Neural cell (in vitro differentiated cells): ENCODE measurements around the gene BNC2.

Experiments
- EZH2 ChIP-seq: fragments of 200-600, 300-800 bp; shearing (Covaris generic), sonication (generic); IDR thresholded peaks from 2 replicates; pipeline ENCODE4 v1.6.1; 2014; ENCODE audit warnings: antibody characterized with exemption, low read length, borderline replicate concordance, mild to moderate bottlenecking; ENCODE audit not compliant: insufficient read depth, poor library complexity, severe bottlenecking
- TF ChIP-seq, protein P1 (sequence below): IDR thresholded peaks from 2 replicates; pipeline ENCODE4 v1.6.1; 2012; ENCODE audit warnings: borderline replicate concordance
- TF ChIP-seq, protein P2 (sequence below): fragments of 450-650 bp; IDR thresholded peaks from 2 replicates; pipeline ENCODE4 v1.5.1; 2014; ENCODE audit warnings: antibody characterized with exemption, mild to moderate bottlenecking, moderate library complexity; ENCODE audit not compliant: poor library complexity, severe bottlenecking

DNA sequence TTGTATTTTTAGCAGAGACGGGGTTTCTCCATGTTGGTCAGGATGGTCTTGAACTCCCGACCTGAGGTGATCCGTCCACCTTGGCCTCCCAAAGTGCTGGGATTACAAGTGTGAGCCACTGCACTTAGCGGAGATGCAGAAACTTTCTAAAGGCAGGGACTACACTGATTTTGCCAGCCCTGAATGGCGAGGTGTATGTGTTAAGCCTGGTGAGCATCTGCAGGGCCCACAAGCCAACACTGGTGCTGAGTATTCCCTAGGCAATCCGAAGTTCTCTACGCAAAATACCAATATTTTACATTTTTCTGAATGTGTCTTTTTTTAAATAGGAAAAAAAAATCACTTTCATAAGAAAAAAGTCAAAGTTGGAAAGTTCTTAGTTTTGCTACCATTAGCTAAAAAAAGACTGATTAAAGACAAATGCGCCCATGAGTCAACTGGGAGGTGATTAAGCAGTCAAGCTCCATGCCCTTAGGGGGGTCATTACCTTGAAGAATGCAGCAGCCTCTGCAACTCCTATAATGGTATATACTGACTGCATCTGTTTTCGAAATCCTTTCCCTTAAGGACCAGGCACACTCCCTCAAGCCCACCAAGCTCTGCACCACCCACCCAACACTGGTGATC is 502.8 kb downstream of the BNC2 start:
- TF ChIP-seq, protein P1, sequence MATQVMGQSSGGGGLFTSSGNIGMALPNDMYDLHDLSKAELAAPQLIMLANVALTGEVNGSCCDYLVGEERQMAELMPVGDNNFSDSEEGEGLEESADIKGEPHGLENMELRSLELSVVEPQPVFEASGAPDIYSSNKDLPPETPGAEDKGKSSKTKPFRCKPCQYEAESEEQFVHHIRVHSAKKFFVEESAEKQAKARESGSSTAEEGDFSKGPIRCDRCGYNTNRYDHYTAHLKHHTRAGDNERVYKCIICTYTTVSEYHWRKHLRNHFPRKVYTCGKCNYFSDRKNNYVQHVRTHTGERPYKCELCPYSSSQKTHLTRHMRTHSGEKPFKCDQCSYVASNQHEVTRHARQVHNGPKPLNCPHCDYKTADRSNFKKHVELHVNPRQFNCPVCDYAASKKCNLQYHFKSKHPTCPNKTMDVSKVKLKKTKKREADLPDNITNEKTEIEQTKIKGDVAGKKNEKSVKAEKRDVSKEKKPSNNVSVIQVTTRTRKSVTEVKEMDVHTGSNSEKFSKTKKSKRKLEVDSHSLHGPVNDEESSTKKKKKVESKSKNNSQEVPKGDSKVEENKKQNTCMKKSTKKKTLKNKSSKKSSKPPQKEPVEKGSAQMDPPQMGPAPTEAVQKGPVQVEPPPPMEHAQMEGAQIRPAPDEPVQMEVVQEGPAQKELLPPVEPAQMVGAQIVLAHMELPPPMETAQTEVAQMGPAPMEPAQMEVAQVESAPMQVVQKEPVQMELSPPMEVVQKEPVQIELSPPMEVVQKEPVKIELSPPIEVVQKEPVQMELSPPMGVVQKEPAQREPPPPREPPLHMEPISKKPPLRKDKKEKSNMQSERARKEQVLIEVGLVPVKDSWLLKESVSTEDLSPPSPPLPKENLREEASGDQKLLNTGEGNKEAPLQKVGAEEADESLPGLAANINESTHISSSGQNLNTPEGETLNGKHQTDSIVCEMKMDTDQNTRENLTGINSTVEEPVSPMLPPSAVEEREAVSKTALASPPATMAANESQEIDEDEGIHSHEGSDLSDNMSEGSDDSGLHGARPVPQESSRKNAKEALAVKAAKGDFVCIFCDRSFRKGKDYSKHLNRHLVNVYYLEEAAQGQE: no peak
- TF ChIP-seq EZH2: no peak
- TF ChIP-seq, protein P2, sequence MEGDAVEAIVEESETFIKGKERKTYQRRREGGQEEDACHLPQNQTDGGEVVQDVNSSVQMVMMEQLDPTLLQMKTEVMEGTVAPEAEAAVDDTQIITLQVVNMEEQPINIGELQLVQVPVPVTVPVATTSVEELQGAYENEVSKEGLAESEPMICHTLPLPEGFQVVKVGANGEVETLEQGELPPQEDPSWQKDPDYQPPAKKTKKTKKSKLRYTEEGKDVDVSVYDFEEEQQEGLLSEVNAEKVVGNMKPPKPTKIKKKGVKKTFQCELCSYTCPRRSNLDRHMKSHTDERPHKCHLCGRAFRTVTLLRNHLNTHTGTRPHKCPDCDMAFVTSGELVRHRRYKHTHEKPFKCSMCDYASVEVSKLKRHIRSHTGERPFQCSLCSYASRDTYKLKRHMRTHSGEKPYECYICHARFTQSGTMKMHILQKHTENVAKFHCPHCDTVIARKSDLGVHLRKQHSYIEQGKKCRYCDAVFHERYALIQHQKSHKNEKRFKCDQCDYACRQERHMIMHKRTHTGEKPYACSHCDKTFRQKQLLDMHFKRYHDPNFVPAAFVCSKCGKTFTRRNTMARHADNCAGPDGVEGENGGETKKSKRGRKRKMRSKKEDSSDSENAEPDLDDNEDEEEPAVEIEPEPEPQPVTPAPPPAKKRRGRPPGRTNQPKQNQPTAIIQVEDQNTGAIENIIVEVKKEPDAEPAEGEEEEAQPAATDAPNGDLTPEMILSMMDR: no peak
